HK-2 (cell line): Measurements from ENCODE around the gene GNGT2.
"Not testable (repeated sequence)": the region's sequence is repeated elsewhere in the genome, so short reads cannot be mapped to it uniquely, and the experiment has no call there.

Experiments used
- DNase-seq: peaks from one replicate; pipeline ENCODE4 v3.0.0-alpha.2; 2018; ENCODE audit not compliant: unreplicated experiment

The GNGT2 gene

GRCh38 chr17:49203796-49204195 is 6.6 kb downstream of the GNGT2 start:
- DNase-seq = no peak

GRCh38 chr17:49201481-49201927 is 8.9 kb downstream of the GNGT2 start:
- peak; percentile 61 for DNase-seq

GRCh38 chr17:49200423-49201083 is 9.8 kb downstream of the GNGT2 start:
- no peak for DNase-seq

- peak; percentile 58 for DNase-seq
These were observed 12.2 kb downstream of the GNGT2 start for GRCh38 chr17:49198211-49198610.

GRCh38 chr17:49197346-49197998 is 12.9 kb downstream of the GNGT2 start:
- peak; percentile 68 for DNase-seq

- DNase-seq = no peak
These were observed 13.9 kb downstream of the GNGT2 start for GRCh38 chr17:49196520-49196919.

- DNase-seq = no peak
These were observed 14.6 kb downstream of the GNGT2 start for GRCh38 chr17:49195751-49196150.

- DNase-seq = no peak
These were observed 16.1 kb downstream of the GNGT2 start for GRCh38 chr17:49194297-49194607.

GRCh38 chr17:49193513-49194296 is 16.7 kb downstream of the GNGT2 start:
- DNase-seq = peak; percentile 96

GRCh38 chr17:49191917-49192741 is 18.2 kb downstream of the GNGT2 start:
- peak; percentile 96 for DNase-seq

GRCh38 chr17:49191409-49191916 is 18.9 kb downstream of the GNGT2 start:
- DNase-seq = no peak

GRCh38 chr17:49190932-49191331 is 19.4 kb downstream of the GNGT2 start:
- no peak for DNase-seq

GRCh38 chr17:49187301-49187700 is 23.1 kb downstream of the GNGT2 start:
- no peak for DNase-seq

GRCh38 chr17:49185381-49185780 is 25.0 kb downstream of the GNGT2 start:
- DNase-seq = not testable (repeated sequence)

GRCh38 chr17:49184522-49184921 is 25.9 kb downstream of the GNGT2 start:
- DNase-seq = not testable (repeated sequence)

- DNase-seq = no peak
These were observed 26.6 kb downstream of the GNGT2 start for GRCh38 chr17:49183801-49184200.

GRCh38 chr17:49183341-49183740 is 27.0 kb downstream of the GNGT2 start:
- no peak for DNase-seq

- DNase-seq = no peak
These were observed 29.3 kb downstream of the GNGT2 start for GRCh38 chr17:49180998-49181635.

GRCh38 chr17:49180303-49180702 is 30.1 kb downstream of the GNGT2 start:
- peak; percentile 54 for DNase-seq

GRCh38 chr17:49175978-49176377 is 34.4 kb downstream of the GNGT2 start:
- not testable (repeated sequence) for DNase-seq

- DNase-seq = not testable (repeated sequence)
These were observed 39.7 kb downstream of the GNGT2 start for GRCh38 chr17:49170711-49171110.
